GM12878 (cell line): ENCODE measurements around the gene CYP2J2. TPM values are rescaled to one million over a fixed set of nuclear protein-coding genes. Genes with fewer than 3 reads are reported as not detected.

Experiments used
- ATAC-seq: fragments of 200-7000 bp; cut with Tn5 transposase; 3 replicates; pipeline ENCODE4 v1.9.1; 2020; ENCODE audit warnings: mild to moderate bottlenecking, moderate library complexity
- BruUV-seq: library from RNA; stranded (reverse); fragments of 400-500 nt; replicated peaks from 2 replicates; lab custom pipeline; 2021; lab: Mats Ljungman, UMichigan
- CTCF ChIA-PET: fragments of 300-600 bp; sonication (Branson Sonifier 250); formaldehyde crosslinking; extraction: SDS; loops from one replicate; lab custom pipeline; 2021; ENCODE audit warnings: inconsistent platforms; lab: Yijun Ruan, JAX
- POLR2A ChIA-PET: fragments of 350-600 bp; formaldehyde crosslinking; extraction: SDS; loops from one replicate; lab custom pipeline; 2021; ENCODE audit warnings: inconsistent platforms; lab: Charles Lee
- RAD21 ChIA-PET: fragments of 300-600 bp; sonication (Branson Sonifier 250); formaldehyde crosslinking; loops from one replicate; lab custom pipeline; 2023; ENCODE audit warnings: antibody characterized with exemption; ENCODE audit not compliant: unreplicated experiment; lab: Charles Lee
- SMC1A ChIA-PET: fragments of 300-600 bp; sonication (Branson Sonifier 250); formaldehyde crosslinking; loops from one replicate; lab custom pipeline; 2023; ENCODE audit not compliant: unreplicated experiment, uncharacterized antibody; lab: Charles Lee
- DNase-seq: peaks from one replicate; pipeline ENCODE4 v3.0.0-alpha.2; 2011; ENCODE audit warnings: low read depth, low spot score
- FAIRE-seq: peaks from 3 replicates; lab custom pipeline; 2011; peaks lifted over from hg19 to GRCh38; lab: Jason Lieb, UNC
- H2AFZ ChIP-seq: 2 replicates; pipeline ENCODE4 v1.6.0; 2011; ENCODE audit warnings: low read depth, low read length, control low read depth; ENCODE audit not compliant: control insufficient read depth
- H3K27ac ChIP-seq: 2 replicates; pipeline ENCODE4 v1.5.1; 2011; ENCODE audit warnings: control low read depth; ENCODE audit not compliant: control insufficient read depth, insufficient read depth
- H3K27me3 ChIP-seq, 2 experiments: replicated peaks in 1 of 2; 2 replicates each; pipeline versions ENCODE4 v1.6.0 to v1.6.1; 2011; ENCODE audit warnings: low read length in 1 of 2; ENCODE audit not compliant: control insufficient read depth in 2 of 2, insufficient read depth in 2 of 2
- H3K36me3 ChIP-seq, 2 experiments: 2 replicates each; pipeline ENCODE4 v1.5.1; 2011; ENCODE audit warnings: low read length in 1 of 2; ENCODE audit not compliant: control insufficient read depth in 2 of 2, insufficient read depth in 2 of 2
- H3K4me1 ChIP-seq: 2 replicates; pipeline ENCODE4 v1.6.1; 2011; ENCODE audit warnings: mild to moderate bottlenecking, low read length, moderate library complexity, mixed read lengths; ENCODE audit not compliant: control insufficient read depth, insufficient read depth
- H3K4me2 ChIP-seq: 2 replicates; pipeline ENCODE4 v1.6.0; 2011; ENCODE audit warnings: control low read depth; ENCODE audit not compliant: control insufficient read depth, insufficient read depth
- H3K4me3 ChIP-seq: fragments of 200-600 bp; sonication (generic); 2 replicates; pipeline ENCODE4 v1.5.1; 2016
- H3K79me2 ChIP-seq: 2 replicates; pipeline ENCODE4 v1.6.0; 2011; ENCODE audit warnings: low read length; ENCODE audit not compliant: control insufficient read depth, insufficient read depth
- H3K9ac ChIP-seq: 2 replicates; pipeline ENCODE4 v1.8.0; 2011; ENCODE audit warnings: low read length, control low read depth, mixed read lengths; ENCODE audit not compliant: control insufficient read depth, insufficient read depth
- H3K9me3 ChIP-seq: replicated peaks from 3 replicates; pipeline ENCODE4 v1.5.1; 2011; ENCODE audit warnings: mild to moderate bottlenecking, low read length; ENCODE audit not compliant: control insufficient read depth, insufficient read depth
- H4K20me1 ChIP-seq: 2 replicates; pipeline ENCODE4 v1.6.0; 2011; ENCODE audit not compliant: control insufficient read depth, insufficient read depth
- CHD2 ChIP-seq: IDR thresholded peaks from 2 replicates; pipeline ENCODE4 v1.6.1; 2011; ENCODE audit warnings: low read depth, low read length, improper control_type of control experiment, borderline replicate concordance
- MYC ChIP-seq: IDR thresholded peaks from 2 replicates; pipeline ENCODE4 v1.6.1; 2011; ENCODE audit warnings: mild to moderate bottlenecking, low read length, moderate library complexity, inconsistent platforms; ENCODE audit not compliant: insufficient read depth, insufficient replicate concordance, insufficient read length, severe bottlenecking
- POLR2A ChIP-seq: IDR thresholded peaks from 2 replicates; pipeline ENCODE4 v1.6.1; 2011; ENCODE audit warnings: low read depth, mild to moderate bottlenecking, low read length
- WGBS: methylation state at CpG from one replicate; pipeline ENCODE4 v1.1.6; 2016; ENCODE audit warnings: low lambda C conversion rate; ENCODE audit not compliant: insufficient replicate concordance, insufficient coverage; ENCODE audit errors: missing lambda C conversion rate; 5-methylcytosine and 5-hydroxymethylcytosine counted together
- in situ Hi-C: fragments of 300-500 bp; cut with MboI; formaldehyde crosslinking; loops from 9 replicates; pipeline ENCODE4 v1.14.3; 2018; ENCODE audit warnings: mixed read lengths
- intact Hi-C: fragments of 100-400 bp; cut with micrococcal nuclease; formaldehyde crosslinking; loops from one replicate; pipeline ENCODE4 v1.14.2; 2022; ENCODE audit not compliant: unreplicated experiment
- polyA plus RNA-seq, 11 experiments: library from polyadenylated mRNA; depleted of rRNA in 4 of 11; unstranded in 6 of 11; stranded (reverse) in 5 of 11; fragments of >200 nt; fragmentation: Nextera tagmentation in 4 of 11; fragmentation: Illumina TruSeq in 1 of 11; extraction: Ambion mirVana in 4 of 11; extraction: Trizol in 1 of 11; gene quantifications; 1 replicate in 1 of 11; 2 replicates in 10 of 11; pipeline versions ENCODE4 v1.2.1 to v1.2.3, GENCODE V29; 2011 to 2016; ENCODE audit warnings: inconsistent platforms in 2 of 11, missing spikeins in 2 of 11, low read depth in 1 of 11
- total RNA-seq, 4 experiments: library from RNA; depleted of rRNA in 3 of 4; stranded (reverse); fragments of >200 nt in 3 of 4; fragmentation: Illumina TruSeq in 1 of 4; extraction: Trizol in 1 of 4; gene quantifications; 2 replicates each; pipeline versions ENCODE4 v1.2.1 to v1.2.3, GENCODE V29; 2013 to 2021
- TF ChIP-seq, protein P1 (sequence below): fragments of 450-650 bp; IDR thresholded peaks from 2 replicates; pipeline ENCODE4 v1.6.1; 2017; ENCODE audit warnings: low read depth, mild to moderate bottlenecking, moderate library complexity
- TF ChIP-seq, protein P2 (sequence below): fragments of 450-650 bp; IDR thresholded peaks from 2 replicates; pipeline ENCODE4 v1.6.1; 2016; ENCODE audit warnings: mild to moderate bottlenecking

Gene CYP2J2
- total and polyA plus RNA-seq, 10 of the 15 experiments (the other 5 are each of a cell fraction or from before 2014, with no cell fraction given): 0.06 to 0.34 (median 0.10) TPM; not detected in 3

DNA sequence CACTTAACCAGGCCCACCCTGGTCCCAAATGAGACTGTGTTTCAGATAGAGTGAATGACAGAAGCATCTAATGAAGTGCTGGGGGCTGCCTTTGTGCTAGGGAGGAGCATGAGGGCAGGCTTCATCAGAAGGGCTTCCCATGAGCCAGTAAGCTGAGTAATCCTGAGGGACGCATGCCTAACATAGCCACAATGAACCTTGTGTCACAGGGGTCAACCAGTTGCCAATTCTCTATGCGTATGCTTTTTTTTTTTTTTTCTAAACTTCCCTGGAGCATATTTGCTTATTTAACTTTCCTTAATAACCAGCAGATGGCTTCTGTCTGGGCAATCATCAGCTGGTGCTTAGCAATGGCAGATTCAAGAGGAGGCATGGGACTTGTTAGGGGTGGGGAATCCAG, 25.5 kb upstream of the CYP2J2 start:
- SMC1A ChIA-PET: interaction anchor here (0.9 kb wide), 1 partner anchor 72 kb away, joined by 3 read pairs; no protein-coding TSS in a partner anchor
- BruUV-seq: no TSS peak
- Histone ChIP-seq H3K9ac (no peak overlapping the region), H3K4me3 (no peak overlapping the region), H3K27me3 (no peaks in the 10 kb centered on the region), H3K79me2 (no peaks in the 10 kb centered on the region), H4K20me1 (no peaks in the 10 kb centered on the region), H3K4me2 (no peak overlapping the region), H3K9me3 (no peaks in the 10 kb centered on the region), H2AFZ (no peak overlapping the region), H3K36me3 (no peaks in the 10 kb centered on the region), H3K27ac (no peak overlapping the region), H3K4me1 (no peaks in the 10 kb centered on the region)
- CTCF ChIA-PET: no interaction called here
- no peak for FAIRE-seq
- DNase-seq: no peak
- in situ Hi-C loops: no loop called here
- TF ChIP-seq, protein P1, sequence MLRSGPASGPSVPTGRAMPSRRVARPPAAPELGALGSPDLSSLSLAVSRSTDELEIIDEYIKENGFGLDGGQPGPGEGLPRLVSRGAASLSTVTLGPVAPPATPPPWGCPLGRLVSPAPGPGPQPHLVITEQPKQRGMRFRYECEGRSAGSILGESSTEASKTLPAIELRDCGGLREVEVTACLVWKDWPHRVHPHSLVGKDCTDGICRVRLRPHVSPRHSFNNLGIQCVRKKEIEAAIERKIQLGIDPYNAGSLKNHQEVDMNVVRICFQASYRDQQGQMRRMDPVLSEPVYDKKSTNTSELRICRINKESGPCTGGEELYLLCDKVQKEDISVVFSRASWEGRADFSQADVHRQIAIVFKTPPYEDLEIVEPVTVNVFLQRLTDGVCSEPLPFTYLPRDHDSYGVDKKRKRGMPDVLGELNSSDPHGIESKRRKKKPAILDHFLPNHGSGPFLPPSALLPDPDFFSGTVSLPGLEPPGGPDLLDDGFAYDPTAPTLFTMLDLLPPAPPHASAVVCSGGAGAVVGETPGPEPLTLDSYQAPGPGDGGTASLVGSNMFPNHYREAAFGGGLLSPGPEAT: no peak
- TF ChIP-seq CHD2 (no peak), POLR2A (no peak), MYC (no peak)
- TF ChIP-seq, protein P2, sequence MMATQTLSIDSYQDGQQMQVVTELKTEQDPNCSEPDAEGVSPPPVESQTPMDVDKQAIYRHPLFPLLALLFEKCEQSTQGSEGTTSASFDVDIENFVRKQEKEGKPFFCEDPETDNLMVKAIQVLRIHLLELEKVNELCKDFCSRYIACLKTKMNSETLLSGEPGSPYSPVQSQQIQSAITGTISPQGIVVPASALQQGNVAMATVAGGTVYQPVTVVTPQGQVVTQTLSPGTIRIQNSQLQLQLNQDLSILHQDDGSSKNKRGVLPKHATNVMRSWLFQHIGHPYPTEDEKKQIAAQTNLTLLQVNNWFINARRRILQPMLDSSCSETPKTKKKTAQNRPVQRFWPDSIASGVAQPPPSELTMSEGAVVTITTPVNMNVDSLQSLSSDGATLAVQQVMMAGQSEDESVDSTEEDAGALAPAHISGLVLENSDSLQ: no peak
- WGBS: 50% methylated on average over 2 of the region's 2 CpGs
- RAD21 ChIA-PET: no interaction called here
- ATAC-seq: no peak
- intact Hi-C loops: no loop called here
- POLR2A ChIA-PET: no interaction called here
